ENCODE data around the gene FAM72A.
"Not testable (repeated sequence)": the region's sequence is repeated elsewhere in the genome, so short reads cannot be mapped to it uniquely, and the experiment has no call there.

Gene FAM72A

GRCh38 chr1:206202789-206203363 lies at the start of gene FAM72A:
Gene FAM72A (minus strand): TSS chr1:206202839. CDS start chr1:206202025, 814 bp downstream.
- DNase-seq, result peak; percentile 100

GRCh38 chr1:206250953-206251681 lies 48.5 kb upstream of the FAM72A start:
- DNase-seq, result not testable (repeated sequence)

- DNase-seq, result not testable (repeated sequence)
Measured at GRCh38 chr1:206246129-206246886, 43.7 kb upstream of the FAM72A start.

DNA sequence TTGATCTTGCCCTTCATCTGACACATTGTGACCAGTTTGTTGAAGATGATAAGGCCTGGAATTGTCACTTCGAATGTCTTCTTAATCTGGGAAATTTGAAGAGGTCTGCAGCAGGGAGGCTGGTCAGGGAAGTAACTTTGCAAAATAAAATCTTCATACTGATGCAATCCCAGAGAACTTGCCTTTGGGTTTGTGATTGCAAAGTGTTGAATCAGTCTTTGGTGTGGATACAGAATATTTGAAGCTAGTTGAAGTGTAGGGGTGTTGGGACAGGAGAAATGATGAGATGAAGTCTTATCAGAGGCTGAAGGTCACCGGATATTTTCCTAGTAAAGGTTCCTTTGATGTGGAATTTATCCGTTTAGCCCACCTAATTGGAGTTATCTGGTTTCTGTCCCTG lies 42.8 kb upstream of the FAM72A start:
- DNase-seq, result not testable (repeated sequence)

GRCh38 chr1:206243335-206243734 lies 40.7 kb upstream of the FAM72A start:
- DNase-seq, result peak; percentile 3

GRCh38 chr1:206240288-206240687 lies 37.6 kb upstream of the FAM72A start:
- DNase-seq, result not testable (repeated sequence)

DNA sequence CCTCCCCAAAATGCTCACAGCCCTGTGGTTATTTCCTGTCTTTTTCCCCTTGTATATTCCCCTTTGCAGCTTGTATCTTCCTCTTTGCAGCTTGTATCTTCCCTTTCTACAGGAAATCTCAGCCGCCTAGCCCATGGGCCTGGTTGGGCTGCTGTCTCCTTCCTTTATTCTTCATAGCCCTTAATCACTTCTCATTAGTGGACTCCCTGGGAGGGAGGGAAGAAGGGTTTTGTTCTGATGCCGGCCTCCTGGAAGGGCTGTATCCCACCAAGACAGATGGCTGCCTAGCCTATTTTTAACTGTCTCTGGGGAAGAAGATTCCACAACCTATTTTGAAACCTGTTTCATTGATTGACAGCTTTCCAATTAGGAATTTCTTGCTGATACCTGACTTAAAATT lies 32.6 kb upstream of the FAM72A start:
- not testable (repeated sequence) for DNase-seq

- not testable (repeated sequence) for DNase-seq
Measured at GRCh38 chr1:206234189-206234916, 31.7 kb upstream of the FAM72A start.

GRCh38 chr1:206232970-206233645 lies 30.5 kb upstream of the FAM72A start:
- DNase-seq, result not testable (repeated sequence)

DNA sequence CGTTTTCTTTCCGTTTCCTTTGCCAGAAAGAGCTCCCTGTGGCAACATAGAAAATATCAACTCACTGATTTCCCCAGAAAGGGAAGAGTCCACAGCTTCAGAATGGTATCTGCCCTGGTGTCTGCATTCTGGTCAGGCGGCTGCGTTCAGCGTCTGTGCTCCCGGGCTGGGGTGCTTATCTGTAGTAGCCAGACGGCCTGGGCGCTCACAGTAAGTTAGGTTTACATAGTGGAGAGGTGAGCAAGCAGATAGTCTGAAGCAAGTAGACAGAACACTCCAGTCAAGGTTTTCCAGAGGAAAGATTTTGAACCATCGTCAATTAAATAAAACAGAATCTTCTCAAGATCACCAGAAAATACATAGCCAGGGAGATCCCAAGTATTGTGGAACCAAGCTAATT lies 29.4 kb upstream of the FAM72A start:
- not testable (repeated sequence) for DNase-seq

- not testable (repeated sequence) for DNase-seq
Measured at GRCh38 chr1:206229286-206229685, 26.6 kb upstream of the FAM72A start.

DNA sequence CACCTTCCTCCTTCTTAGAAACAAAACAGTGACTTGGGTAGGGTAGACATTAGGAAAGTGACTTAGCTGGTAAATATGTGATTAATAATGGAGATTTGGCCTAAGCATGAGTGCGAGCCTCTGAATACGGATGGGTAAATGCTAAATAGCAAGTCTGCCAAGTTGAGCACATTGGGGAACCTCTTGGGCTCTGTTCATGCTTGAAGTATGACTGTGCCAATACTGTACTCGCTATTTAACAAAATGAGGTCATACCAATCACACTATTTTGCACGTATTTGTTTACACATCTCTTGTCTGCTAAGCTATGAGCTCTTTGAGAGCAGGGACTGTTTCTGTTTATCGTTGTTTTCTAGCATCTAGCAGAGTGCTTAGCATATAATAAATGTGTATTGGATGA lies 24.2 kb upstream of the FAM72A start:
- not testable (repeated sequence) for DNase-seq

GRCh38 chr1:206225386-206225785 lies 22.7 kb upstream of the FAM72A start:
- DNase-seq, result not testable (repeated sequence)

GRCh38 chr1:206224190-206224776 lies 21.6 kb upstream of the FAM72A start:
- not testable (repeated sequence) for DNase-seq

- DNase-seq, result not testable (repeated sequence)
Measured at GRCh38 chr1:206221585-206221984, 18.9 kb upstream of the FAM72A start.

DNA sequence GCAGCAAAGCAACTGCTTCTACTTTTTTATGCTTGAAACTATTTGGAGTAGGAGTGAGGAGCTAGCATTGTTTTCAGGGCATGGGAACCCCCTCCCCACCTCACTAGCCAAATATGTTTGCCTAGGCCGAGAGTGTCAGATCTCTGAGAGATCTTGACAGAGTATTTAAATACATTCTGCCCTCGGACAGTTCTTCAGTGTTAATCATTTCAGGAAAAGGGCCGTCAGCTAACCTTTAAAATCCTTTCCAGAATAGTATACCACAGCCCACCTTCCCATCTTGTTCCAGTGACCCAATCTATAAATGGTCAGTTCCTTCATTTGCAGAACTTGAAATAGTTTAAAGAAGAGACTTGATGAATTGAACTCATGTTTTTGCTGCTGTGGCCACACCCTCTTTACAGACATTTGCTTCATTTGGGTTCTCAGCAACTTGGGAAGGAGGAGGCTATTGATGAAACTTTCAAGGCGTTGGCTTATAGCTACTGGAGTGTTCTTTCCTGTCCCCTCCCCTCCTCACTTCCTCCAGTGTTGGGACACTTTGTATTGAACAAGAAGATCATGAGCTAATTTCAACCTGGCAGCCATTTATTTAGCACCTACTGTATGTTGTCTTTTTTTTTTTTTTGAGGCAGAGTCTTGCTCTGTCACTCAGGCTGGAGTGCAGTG lies 17.8 kb upstream of the FAM72A start:
- DNase-seq, result not testable (repeated sequence)

- not testable (repeated sequence) for DNase-seq
Measured at GRCh38 chr1:206219514-206220331, 17.1 kb upstream of the FAM72A start.

DNA sequence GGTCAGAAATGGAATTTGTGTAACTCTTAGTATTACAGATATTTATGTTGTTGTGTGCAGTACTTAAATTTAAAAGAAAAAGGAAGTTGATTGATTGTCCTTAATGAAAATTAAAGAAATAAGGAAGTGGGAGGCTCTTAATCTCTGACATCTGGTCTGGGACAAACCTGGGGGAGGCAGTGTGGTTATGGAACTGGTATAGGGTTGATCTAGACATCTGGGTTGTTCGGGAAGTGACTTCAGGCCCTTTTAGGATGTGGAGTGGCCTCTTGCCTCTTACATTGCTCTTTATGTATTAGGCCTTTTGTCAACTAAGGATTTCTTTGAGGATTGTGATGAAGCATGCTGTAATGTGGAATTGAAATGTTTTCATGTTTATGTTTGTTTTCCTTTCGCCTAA lies 16.1 kb upstream of the FAM72A start:
- not testable (repeated sequence) for DNase-seq

- not testable (repeated sequence) for DNase-seq
Measured at GRCh38 chr1:206218285-206218684, 15.6 kb upstream of the FAM72A start.

Measured in SHP77 treated with DMSO at 0.1 percent for 48 hours (cell line).